GM18519 (cell line): Measurements from ENCODE around the gene SUMO4.
A peak's percentile ranks its signal among the peaks of the same experiment; 100 is the strongest.

Experiments
- ATAC-seq: cut with Tn5 transposase; IDR thresholded peaks from one replicate; pipeline ENCODE4 v1.9.1; 2021; ENCODE audit warnings: mild to moderate bottlenecking, moderate library complexity; ENCODE audit not compliant: unreplicated experiment, low FRiP score

Gene SUMO4

DNA sequence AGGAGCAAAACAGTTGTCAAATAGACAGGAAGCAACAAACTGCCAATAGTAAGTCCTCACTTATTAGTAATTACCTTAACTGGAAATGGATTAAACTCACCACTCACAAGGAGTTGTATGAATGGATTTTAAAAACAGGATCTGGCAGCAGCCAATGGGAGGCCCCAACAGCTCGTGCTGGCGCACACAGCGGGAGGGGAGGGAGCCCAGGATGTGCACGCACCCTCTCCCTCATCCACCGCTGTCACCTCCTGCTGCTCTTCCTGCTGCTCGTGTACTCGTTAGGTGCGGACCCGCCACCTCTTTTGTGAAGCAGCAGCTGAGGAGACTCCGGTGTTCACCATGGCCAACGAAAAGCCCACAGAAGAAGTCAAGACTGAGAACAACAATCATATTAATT, at the start of gene SUMO4:
TSS of gene SUMO4 (plus strand) at position 213 of the 400 bp plus-strand sequence. CDS start at position 343, 130 bp downstream.
- ATAC-seq, result no peak

- no peak for ATAC-seq
These were observed 46.1 kb upstream of the SUMO4 start for GRCh38 chr6:149354009-149354408.

- no peak for ATAC-seq
These were observed 43.8 kb upstream of the SUMO4 start for GRCh38 chr6:149356081-149356750.

DNA sequence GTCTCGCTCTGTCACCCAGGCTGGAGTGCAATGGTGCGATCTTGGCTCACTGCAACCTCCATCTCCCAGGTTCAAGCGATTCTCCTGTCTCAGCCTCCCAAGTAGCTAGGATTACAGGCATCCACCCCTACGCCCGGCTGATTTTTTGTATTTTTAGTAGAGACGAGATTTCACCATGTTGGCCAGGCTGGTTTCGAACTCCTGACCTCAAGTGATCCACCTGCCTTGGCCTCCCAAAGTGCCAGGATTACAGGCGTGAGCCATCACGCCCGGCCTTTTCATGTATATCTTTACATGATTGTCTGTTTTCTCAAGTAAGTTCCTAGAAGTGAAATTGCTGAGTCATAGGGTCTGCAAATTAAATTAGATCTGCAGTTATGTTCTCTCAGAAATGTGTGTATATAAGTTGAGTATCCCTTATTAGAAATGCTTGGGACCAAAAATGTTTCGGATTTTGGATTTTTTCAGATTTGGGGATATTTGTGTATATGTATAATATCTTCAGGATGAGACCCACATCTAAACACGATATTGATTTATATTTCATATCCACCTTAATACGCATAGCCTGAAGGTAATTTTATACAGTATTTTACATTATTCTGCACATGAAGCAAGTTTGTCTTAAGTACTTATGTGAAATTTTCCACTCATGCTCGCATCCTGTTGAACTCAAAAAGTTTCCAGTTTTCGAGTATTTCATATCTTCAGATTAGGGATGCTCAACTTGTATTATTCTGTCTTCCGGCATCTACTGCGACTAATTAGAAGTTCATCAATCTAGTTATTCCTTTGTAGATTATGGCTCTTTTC, 42.1 kb upstream of the SUMO4 start:
- ATAC-seq, result no peak

- no peak for ATAC-seq
These were observed 40.6 kb upstream of the SUMO4 start for GRCh38 chr6:149359440-149359839.

GRCh38 chr6:149360536-149360935, 39.5 kb upstream of the SUMO4 start:
- ATAC-seq, result no peak

DNA sequence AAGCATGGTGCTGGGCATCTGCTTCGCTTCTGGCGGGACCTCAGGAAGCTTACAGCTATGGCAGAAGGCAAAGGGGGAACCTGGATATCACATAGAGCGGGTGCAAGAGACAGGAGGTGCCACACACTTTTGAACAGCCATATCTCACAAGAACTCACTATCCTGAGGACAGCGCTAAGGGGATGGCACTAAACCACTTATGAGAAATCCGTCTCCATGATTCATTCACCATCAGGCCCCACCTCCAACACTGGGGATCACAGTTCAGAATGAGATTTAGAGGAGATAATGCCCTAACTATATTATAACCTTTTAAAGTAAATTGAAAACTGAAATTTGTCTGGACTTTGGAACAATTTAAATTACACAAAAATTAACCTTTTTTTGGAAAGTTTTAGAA, 37.8 kb upstream of the SUMO4 start:
- ATAC-seq, result no peak

GRCh38 chr6:149363154-149363553, 36.9 kb upstream of the SUMO4 start:
- ATAC-seq, result no peak

DNA sequence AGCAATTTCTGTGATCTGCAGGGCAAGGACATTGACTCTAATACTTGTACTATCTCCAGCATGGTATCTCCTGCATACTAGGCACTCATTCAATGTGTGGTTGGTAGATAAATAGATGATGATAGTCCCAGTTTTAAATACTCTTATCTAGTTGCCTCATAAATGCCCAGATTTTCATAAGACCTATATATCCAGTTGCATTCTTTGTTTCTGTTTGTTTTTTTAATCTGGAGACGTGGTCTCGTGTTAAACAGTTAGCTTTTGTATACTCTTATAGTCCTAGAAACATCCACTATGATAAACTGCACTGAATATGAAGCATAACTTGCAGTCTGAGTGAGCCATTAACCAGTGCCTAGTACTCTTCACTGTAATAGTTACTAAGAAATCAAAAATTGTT, 35.5 kb upstream of the SUMO4 start:
- no peak for ATAC-seq

DNA sequence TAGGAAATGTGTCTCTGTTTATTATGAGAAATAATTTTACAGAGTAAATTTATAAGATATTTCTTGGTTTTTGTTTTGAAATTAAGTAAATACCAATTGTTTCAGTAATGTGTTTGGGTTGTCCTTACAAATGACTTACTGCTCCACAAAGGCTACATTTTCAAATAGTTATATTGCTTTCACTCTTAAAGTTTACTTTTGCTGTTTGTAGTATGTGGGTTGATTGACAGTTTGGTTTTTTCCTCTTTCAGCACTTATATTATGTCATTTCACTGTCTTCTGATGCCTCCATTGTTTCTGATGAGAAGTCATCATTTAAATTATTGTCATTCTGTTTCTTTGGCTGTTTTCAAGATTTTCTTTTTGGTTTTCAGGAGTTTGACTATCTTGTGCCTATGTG, 34.9 kb upstream of the SUMO4 start:
- no peak for ATAC-seq

- ATAC-seq, result no peak
These were observed 33.7 kb upstream of the SUMO4 start for GRCh38 chr6:149366267-149366921.

DNA sequence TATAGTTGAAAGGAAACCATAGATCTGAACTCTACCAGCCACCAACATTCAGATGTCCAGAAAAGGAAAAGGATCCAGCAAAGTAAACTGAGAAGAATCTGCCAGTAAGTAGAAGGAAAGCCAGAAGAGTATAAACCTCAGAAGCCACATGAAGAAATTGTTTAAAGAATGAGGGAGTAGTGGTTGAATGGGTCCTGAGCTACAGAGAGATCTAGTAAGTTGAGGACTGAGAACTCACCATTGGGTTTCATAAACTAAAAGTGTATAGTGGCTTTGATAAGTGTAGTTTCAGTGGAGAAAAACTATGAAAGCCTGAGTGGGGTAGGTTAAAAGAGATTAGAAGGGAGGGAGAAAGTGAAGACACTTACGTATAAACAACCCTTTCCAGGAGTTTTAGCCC, 32.0 kb upstream of the SUMO4 start:
- ATAC-seq, result peak; percentile 41

DNA sequence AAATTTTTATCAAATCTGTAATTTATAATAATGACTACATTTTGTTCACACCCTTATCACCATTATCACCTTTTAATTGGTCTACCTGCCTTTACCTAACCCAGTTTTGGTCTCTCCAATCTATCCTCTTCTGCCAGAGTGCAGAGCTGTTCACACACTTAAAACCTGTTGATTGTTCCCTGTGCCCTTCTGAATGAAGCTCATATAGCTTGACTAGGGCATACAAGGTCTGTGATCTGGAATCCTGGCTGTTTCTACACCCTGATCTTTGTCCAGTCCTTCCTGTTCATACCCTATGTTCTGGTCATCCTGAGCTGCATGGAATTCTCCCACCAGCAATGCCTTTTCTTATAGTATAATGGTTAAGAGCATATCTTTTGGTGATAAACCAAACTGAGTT, 28.9 kb upstream of the SUMO4 start:
- ATAC-seq, result no peak

DNA sequence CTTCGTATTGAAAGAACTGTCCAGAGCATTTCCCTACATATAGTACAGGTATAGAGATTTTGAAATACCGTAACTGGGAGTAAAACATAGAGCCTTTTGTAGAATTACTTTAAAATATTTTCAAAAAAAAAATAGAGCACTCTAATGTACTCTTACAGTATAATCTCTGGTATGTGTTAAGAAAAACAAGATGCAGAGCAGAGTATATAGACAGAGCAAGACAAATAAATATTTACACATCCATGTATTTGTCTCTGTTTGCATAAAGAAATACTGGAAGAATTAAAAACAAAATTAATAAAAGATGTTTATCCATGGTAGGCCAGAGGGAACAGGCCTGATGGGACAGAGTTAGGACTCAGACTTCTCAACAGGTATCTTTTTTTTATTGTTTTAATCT, 28.0 kb upstream of the SUMO4 start:
- no peak for ATAC-seq

DNA sequence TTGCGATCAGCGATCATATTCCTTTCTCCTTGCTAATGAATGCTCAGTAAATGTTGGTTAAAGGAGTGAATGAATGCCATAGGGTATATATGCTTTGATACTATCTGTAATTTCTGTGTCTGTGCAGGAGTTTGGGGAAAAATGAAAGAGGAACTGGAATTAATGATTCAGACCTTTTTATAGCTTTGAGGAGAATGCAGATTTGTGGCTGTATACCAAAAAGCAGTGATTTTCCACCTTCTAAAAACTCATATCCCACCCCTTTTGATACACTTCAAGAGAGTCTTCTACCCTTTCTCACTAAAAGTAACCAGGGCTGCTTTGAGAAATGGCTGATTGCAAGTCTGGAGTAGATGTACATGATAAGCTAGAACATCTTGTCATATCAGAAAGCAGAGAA, 26.6 kb upstream of the SUMO4 start:
- no peak for ATAC-seq

DNA sequence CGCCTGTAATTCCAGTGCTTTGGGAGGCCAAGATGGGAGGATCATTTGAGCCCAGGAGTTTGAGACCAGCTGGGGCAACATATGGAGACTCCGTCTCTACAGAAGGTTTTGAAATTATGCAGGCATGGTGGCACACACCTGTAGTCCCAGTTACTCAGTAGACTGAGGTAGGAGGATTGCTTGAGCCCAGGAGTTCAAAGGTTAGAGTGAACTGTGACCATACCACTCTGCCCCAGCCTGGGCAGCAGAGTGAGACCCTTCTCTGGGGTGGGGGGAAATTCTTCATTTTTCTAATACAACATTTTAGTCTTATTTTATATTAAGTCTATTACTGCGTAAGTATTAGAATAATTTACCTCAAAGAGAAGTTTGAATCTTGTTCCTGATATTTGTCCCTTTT, 20.1 kb upstream of the SUMO4 start:
- ATAC-seq, result no peak

DNA sequence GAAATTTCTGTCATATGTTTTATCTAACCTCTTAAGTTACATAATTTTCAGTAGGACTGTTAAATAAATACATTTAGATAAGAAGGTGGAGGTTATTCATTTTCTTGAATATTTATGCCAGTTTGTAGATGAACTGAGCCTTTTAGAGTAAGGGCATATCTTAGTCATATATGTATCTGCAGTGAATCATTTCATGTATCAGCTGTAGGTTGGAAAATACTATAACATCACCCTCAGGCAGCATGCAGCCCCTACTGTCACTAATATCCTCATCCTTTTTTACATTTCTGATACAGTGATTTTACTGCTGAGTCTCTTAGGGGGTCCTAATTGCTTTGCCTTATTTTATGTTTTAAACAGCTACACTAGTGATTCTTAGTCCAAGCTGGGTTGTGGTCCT, 19.5 kb upstream of the SUMO4 start:
- ATAC-seq, result no peak

GRCh38 chr6:149383371-149383770, 16.7 kb upstream of the SUMO4 start:
- no peak for ATAC-seq

DNA sequence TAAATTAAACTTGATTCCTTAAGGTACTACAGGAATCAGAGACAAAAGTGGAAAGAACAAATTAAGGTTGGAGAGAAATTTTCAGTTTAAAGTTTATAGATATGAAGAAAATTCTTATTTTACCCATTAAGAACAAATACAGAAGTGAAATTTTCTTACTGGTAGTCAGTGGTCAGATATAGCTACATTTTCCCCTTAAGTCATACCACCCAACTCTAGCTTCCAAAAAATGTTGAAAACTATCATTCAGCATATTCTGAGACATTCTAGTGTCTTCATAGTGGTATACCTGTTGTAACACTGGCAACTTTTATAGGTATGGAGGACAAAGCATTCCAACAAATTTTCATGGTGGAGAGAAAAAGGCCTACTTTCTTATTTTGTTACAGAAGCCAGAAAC, 15.6 kb upstream of the SUMO4 start:
- no peak for ATAC-seq

- no peak for ATAC-seq
These were observed 13.9 kb upstream of the SUMO4 start for GRCh38 chr6:149385998-149386646.
